Type B pancreatic cell (in vitro differentiated cells): Measurements from ENCODE around the gene MTG2. TPM values are rescaled to one million over a fixed set of nuclear protein-coding genes. Genes with fewer than 3 reads are reported as not detected.

Experiments used
- DNase-seq: peaks from one replicate; pipeline ENCODE4 v3.0.0; 2021; ENCODE audit warnings: mixed read lengths; ENCODE audit not compliant: unreplicated experiment; ENCODE audit errors: extremely low spot score
- H3K27ac Mint-ChIP-seq: 2 replicates; pipeline ENCODE4 v1.8.0; 2021; ENCODE audit warnings: mild to moderate bottlenecking, mixed read lengths
- H3K27me3 Mint-ChIP-seq: 2 replicates; pipeline ENCODE4 v1.8.0; 2021; ENCODE audit warnings: mixed read lengths
- H3K36me3 Mint-ChIP-seq: 2 replicates; pipeline ENCODE4 v1.8.0; 2021; ENCODE audit warnings: mixed read lengths
- H3K4me1 Mint-ChIP-seq: one replicate; pipeline ENCODE4 v1.8.0; 2021; ENCODE audit warnings: mixed read lengths; ENCODE audit not compliant: unreplicated experiment
- H3K4me3 Mint-ChIP-seq: 2 replicates; pipeline ENCODE4 v1.8.0; 2021; ENCODE audit warnings: mild to moderate bottlenecking, mixed read lengths
- H3K9me3 Mint-ChIP-seq: 2 replicates; pipeline ENCODE4 v1.8.0; 2021; ENCODE audit warnings: mixed read lengths
- total RNA-seq: library from RNA; stranded (reverse); gene quantifications from 2 replicates; pipeline ENCODE4 v1.2.1, GENCODE V29; 2021; ENCODE audit warnings: low replicate concordance
- TF ChIP-seq, protein P1 (sequence below): fragments of 200-600 bp; sonication (generic); conservative IDR thresholded peaks from 2 replicates; pipeline ENCODE4 v1.5.0; 2021; ENCODE audit warnings: antibody characterized with exemption, mild to moderate bottlenecking

MTG2 gene
- total RNA-seq, 1 donor from 2014 or later: 37.4 TPM

DNA sequence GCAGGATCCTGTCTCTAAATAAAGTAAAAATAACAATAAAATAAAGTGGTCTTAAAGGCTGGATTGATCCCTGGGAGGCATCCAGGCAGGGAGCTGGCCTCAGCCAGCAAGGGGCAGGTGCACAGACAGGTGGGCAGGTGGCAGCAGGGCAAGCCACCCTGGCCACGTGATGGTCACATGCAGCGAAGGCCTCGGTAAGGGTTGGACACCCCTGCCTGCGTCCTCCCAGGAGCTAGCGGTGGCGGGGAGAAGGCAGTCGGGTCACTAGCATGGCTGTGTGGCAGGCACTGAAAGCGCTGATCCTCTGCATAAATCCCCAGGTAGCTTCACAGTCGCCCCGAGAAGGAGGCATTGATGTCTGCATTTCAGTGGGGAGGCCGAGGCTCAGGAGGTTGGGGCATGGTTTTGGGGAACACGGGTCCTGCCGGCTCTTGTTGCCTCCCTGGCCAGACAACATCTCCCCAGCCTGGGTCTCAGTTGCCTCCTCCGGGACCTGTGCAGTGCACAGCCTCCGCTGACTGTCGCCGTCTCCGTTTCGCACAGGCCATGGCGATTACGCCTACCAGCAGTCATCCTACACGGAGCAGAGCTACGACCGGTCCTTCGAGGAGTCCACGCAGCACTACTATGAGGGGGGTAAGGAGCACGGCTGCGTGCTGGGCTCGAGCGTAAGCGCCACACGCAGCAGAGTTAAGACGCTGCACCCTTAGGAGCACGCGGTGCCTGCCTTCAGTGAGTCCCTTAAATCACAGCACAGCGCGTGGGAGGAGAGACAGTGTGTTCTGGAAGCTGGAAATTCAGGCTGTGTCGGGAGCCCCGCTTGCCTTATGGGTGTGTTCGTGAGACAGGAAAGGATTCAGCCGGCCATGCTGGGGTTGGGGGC lies 17.7 kb upstream of the MTG2 start:
- no peak for DNase-seq
- H3K4me3 Mint-ChIP-seq: no peak overlapping the region
- no peaks in the 10 kb centered on the region for H3K4me1 Mint-ChIP-seq
- no peak overlapping the region for H3K27ac Mint-ChIP-seq
- peaks cover 7% of the 10 kb centered on the region for H3K36me3 Mint-ChIP-seq
- H3K27me3 Mint-ChIP-seq: no peaks in the 10 kb centered on the region
- H3K9me3 Mint-ChIP-seq: no peaks in the 10 kb centered on the region
- TF ChIP-seq, protein P1, sequence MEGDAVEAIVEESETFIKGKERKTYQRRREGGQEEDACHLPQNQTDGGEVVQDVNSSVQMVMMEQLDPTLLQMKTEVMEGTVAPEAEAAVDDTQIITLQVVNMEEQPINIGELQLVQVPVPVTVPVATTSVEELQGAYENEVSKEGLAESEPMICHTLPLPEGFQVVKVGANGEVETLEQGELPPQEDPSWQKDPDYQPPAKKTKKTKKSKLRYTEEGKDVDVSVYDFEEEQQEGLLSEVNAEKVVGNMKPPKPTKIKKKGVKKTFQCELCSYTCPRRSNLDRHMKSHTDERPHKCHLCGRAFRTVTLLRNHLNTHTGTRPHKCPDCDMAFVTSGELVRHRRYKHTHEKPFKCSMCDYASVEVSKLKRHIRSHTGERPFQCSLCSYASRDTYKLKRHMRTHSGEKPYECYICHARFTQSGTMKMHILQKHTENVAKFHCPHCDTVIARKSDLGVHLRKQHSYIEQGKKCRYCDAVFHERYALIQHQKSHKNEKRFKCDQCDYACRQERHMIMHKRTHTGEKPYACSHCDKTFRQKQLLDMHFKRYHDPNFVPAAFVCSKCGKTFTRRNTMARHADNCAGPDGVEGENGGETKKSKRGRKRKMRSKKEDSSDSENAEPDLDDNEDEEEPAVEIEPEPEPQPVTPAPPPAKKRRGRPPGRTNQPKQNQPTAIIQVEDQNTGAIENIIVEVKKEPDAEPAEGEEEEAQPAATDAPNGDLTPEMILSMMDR: no peak

DNA sequence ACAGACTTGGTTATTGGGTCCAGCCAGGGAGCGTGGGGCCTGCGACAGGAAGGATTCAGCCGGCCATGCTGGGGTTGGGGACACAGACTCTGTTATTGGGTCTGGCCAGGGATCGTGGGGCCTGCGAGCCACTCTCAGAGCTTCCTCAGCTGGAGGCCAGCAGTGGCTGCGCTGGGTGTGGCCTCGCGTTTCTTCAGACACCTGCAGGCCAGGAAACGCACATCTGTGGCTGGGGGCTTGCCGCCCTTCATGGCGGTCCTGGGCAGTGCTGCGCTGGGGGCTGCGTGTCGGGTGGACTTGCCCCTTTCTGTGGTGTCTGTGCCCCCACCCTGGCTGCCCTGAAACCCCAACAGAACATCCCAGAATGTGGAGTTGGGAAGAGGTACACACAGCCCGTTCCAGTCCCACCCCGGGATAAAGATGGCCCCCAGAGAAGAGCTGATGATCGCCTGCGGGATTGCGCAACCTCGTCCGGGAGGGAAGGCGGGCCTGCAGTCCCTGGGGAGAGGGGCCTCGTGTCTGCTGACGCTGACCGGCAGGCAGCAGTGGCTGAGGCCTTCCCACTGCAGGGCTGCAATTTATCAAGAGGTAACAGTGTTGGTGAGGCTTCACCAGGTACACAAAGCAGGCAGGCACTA lies 16.9 kb upstream of the MTG2 start:
- TF ChIP-seq, protein P1: no peak
- DNase-seq: no peak
- Mint-ChIP-seq H3K4me1 (no peaks in the 10 kb centered on the region), H3K9me3 (no peaks in the 10 kb centered on the region), H3K4me3 (no peak overlapping the region), H3K27ac (no peak overlapping the region), H3K27me3 (no peaks in the 10 kb centered on the region), H3K36me3 (peaks cover 7% of the 10 kb centered on the region)

DNA sequence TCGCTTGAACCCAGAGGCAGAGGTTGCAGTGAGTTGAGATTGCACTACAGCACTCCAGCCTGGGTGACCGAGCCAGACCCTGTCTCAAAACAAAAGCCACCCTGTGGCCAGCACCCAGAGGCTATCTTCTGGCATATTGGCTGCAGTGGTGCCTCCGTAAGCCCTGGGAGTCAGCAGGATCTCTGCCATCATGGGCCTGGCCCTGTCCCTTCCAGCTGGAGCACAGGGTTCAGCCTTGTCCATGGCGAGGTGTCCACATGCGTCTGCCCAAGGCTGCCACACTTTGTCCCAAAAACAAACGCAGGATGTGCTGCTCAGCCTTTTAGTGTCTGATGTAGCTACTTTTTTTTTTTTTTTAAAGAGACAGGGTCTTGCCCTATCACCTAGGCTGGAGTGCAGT lies 15.4 kb upstream of the MTG2 start:
- TF ChIP-seq, protein P1: no peak
- Mint-ChIP-seq H3K4me1 (no peaks in the 10 kb centered on the region), H3K4me3 (no peak overlapping the region), H3K27me3 (no peaks in the 10 kb centered on the region), H3K9me3 (no peaks in the 10 kb centered on the region), H3K27ac (no peak overlapping the region), H3K36me3 (peaks cover 10% of the 10 kb centered on the region)
- DNase-seq: no peak

DNA sequence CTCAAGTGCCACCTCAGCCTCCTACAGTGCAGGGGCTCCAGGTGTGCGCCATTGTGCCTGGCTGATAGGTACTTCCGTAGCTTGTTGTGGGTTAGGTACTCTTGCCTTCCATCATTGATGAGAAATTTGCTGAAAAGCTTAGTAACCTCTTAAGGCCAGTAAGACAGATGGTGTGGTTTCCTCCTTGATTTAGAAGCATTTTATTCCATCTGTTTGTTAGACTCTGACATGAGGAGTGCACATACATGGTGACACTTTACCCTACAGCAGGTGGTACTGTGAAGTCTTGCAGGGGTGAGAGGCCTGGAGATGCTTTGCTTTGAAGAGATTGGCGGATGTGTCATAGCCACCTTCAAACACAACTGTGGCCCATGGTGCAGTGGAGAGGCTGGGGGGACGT lies 14.8 kb upstream of the MTG2 start:
- Mint-ChIP-seq H3K27ac (no peak overlapping the region), H3K27me3 (no peaks in the 10 kb centered on the region), H3K9me3 (no peaks in the 10 kb centered on the region), H3K36me3 (peaks cover 10% of the 10 kb centered on the region), H3K4me1 (no peaks in the 10 kb centered on the region), H3K4me3 (no peak overlapping the region)
- TF ChIP-seq, protein P1: no peak
- no peak for DNase-seq

DNA sequence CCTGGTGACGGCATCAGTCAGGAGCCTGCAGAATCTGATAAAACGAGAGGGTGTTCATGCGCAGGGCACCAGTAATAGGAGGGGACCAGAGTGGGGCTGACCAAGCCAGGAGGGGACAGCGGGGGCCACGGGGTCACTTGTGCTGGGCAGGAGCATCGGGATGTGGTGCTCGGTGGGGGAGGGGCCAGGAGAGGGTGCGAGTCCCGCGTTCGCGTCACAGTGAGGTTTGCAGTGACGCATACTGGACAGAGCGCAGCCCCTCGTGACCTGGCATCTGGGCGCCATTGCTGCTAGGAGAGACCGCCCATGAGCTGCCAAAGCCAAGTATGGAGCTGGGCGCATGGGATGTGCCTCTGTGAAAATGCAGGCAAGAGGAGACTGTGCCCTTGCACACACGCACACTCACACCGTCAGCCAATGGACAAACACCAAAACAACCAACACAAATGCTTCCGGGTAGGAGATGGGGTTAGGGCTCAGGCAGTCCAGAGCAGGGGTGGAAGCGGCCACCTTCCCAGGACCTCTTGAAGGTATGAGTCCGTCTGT lies 13.9 kb upstream of the MTG2 start:
- peaks cover 11% of the 10 kb centered on the region for H3K36me3 Mint-ChIP-seq
- no peak overlapping the region for H3K27ac Mint-ChIP-seq
- H3K4me1 Mint-ChIP-seq: no peaks in the 10 kb centered on the region
- DNase-seq: no peak
- no peak overlapping the region for H3K4me3 Mint-ChIP-seq
- H3K27me3 Mint-ChIP-seq: no peaks in the 10 kb centered on the region
- no peaks in the 10 kb centered on the region for H3K9me3 Mint-ChIP-seq
- TF ChIP-seq, protein P1: no peak
